ENCODE measurements around the gene CIAO2B.
"Not testable (repeated sequence)": the region's sequence is repeated elsewhere in the genome, so short reads cannot be mapped to it uniquely, and the experiment has no call there.

Gene CIAO2B

GRCh38 chr16:66955363-66956153 is 21.4 kb upstream of the CIAO2B start:
- DNase-seq, result not testable (repeated sequence)

GRCh38 chr16:66954097-66954659 is 20.0 kb upstream of the CIAO2B start:
- peak; percentile 84 for DNase-seq

- no peak for DNase-seq
Measured at GRCh38 chr16:66953462-66954096, 19.4 kb upstream of the CIAO2B start.

DNA sequence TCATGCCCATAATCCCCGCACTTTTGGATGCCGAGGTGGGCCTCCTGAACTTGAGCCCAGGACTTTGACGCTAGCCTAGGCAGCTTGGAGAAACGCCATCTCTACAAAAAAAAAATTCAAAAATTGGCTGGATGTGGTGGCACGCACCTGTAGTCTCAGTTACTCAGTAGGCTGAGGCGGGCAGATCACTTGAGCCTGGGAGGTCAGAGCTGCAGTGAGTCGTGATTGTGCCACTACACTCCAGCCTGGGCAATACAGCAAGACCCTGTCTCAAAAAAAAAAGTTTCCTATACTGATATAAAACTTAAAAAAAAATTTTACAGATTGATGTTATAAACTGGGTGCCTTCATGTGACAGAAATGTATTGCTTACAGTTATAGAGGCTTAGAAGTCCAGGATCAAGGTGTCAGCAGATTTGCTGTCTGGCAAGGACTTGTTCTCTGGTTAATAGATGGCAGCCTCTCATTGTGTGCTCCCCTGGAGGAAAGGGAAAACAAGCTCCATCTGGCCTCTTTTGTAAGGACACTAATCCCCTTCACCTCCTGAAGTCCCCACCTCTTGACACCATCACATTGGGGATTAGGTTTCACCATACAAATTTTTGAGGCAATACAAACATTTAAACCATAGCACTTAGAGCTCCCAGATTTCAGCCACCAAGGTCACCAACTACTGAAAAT is 18.4 kb upstream of the CIAO2B start:
- no peak for DNase-seq

DNA sequence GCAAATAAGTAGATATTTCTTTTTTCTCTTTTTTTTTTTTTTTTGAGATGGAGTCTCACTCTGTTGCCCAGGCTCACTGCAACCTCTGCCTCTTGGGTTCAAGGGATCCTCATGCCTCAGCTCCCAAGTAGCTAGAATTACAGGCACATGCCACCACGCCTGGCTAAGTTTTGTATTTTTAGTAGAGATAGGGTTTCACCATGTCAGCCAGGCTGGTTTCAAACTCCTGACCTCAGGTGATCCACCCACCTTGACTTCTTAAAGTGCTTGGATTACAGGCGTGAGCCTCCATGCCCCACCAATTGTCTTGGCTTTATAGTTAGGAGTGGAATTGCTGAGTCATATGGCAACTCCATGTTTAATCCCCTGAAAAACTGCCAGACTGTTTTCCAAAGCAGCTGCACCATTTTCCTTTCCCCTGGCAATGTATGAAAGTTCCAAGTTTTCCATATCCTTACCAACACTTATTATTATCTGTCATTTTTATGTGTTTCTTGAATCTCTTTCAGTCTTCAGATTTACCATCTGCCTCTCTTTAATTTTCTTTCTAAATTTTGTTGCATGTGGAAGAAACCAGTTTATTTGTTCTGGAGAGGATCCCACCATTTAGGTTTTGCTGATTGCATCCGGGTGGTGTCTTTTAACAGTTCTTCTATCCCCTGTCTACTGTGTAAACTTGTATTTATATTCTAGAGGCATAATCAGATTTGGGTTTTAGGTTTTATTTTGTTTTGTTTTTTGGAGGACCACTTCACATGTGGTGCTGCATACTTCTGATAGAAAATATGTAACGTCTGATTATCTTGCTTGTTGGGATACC is 17.0 kb upstream of the CIAO2B start:
- DNase-seq, result no peak

- peak; percentile 47 for DNase-seq
Measured at GRCh38 chr16:66950437-66950836, 16.2 kb upstream of the CIAO2B start.

DNA sequence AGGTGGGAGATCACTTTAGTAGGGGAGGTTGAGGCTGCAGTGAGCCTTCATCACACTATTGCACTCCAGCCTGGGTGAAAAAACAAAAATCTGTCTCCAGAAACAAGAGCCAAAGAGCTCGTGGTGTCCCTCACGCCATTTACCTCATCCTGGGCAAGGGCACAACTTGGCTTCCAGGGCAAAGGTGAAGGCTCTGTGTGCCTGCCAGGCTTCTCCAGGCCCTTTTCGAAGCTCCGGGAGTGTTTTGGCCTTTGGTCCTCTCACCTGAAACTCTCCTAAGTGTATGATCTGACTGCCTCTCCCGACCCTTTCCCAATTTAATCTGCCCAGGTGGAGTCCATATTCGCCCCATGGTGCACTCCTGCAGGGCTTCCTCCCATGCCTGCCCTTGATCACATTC is 15.3 kb upstream of the CIAO2B start:
- no peak for DNase-seq

GRCh38 chr16:66948837-66949225 is 14.6 kb upstream of the CIAO2B start:
- DNase-seq, result no peak

DNA sequence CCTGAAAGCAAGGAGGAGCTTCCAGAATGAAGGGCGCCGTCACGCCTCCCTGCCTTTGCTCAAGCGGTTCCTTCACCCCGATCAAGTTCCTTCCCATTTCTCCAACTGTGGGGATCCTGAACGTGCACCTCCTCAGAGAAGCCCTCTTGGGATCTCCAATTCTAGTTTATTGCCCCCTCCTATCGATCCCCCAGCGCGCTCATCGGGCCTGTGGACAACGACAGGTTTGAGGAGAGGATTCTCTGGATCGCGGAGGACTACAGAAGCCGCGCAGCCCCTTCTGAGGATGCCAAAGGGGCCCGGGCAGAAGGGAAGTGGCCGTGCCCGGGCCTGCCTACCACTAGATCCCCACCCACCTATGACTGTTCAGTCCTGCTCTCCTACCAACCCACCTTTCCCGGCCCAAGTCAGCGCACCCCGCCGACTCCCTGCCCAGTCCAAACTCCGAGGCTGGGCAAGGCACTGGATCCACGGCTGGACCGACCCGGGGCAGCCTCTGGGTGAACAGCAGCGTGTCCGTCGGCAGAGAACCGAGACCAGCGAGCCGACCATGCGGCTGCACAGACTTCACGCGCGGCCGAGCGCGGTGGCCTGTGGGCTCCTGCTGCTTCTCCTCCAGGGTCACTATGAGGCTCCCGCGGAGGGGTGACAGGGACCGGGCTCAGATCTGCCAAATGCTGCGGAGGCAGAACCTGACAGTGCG is 14.1 kb upstream of the CIAO2B start:
- DNase-seq, result no peak

- DNase-seq, result peak; percentile 90
Measured at GRCh38 chr16:66947302-66948065, 13.3 kb upstream of the CIAO2B start.

- no peak for DNase-seq
Measured at GRCh38 chr16:66946974-66947301, 12.7 kb upstream of the CIAO2B start.

DNA sequence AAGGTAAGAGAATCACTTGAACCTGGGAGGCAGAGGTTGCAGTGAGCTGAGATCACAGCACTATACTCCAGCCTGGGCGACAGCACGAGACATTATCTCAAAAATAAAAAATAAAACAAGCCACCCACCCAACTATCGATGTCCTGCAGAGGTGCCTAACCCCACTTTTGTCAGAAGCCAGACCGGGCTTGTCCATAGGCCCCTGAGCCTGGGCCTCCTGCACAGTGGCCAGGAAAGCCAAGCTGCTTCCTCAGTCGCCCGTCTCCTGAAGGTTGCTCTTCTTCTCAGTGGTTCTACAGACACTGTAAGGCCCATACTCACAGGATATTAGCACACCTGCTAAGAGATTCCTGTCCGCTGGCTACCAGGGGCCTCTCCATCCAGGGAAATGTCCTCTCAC is 12.3 kb upstream of the CIAO2B start:
- DNase-seq, result no peak

GRCh38 chr16:66945939-66946338 is 11.7 kb upstream of the CIAO2B start:
- no peak for DNase-seq

- DNase-seq, result not testable (repeated sequence)
Measured at GRCh38 chr16:66944971-66945370, 10.8 kb upstream of the CIAO2B start.

GRCh38 chr16:66944054-66944441 is 9.8 kb upstream of the CIAO2B start:
- no peak for DNase-seq

- DNase-seq, result no peak
Measured at GRCh38 chr16:66943426-66944053, 9.3 kb upstream of the CIAO2B start.

DNA sequence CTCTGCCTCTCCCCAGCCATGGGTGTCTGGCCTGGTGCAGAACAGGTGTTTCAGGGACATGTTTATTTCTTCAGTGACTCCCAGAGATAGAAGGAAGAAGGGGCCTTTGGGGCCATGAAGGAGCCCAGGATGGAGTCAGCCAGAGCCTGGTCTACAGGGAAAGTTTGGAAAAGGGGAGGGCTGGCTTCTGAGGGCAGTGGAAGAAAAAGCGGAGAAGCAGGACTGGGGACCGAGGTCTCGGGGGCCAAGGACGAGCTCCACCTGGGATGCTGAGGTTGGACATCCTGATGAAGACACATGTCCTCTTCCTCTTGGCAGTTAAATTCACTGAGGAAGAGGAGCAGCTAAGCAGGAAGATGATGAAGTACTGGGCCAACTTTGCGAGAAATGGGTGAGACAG is 8.8 kb upstream of the CIAO2B start:
- no peak for DNase-seq

- no peak for DNase-seq
Measured at GRCh38 chr16:66940236-66940635, 6.0 kb upstream of the CIAO2B start.

DNA sequence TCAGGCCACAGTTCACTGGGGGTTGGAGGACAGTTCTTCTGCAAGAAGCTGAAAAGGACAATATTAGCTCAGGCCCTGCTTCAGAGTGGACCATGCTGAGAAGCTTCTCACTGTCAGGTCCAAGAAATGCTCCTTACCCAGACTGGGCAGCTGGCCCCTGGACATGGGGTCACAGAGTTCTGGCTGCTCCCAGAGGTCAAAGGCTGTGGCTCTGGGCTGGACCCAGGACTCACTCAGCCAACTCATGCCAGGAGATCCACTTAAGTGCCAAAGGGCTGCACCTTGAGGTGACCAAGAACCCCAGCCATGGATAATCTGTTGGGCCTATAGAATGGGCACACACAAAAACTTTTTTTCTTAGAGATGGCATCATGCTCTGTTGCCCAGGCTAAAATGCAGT is 5.2 kb upstream of the CIAO2B start:
- no peak for DNase-seq

GRCh38 chr16:66937725-66938337 is 3.6 kb upstream of the CIAO2B start:
- no peak for DNase-seq

Data from activated CD4-positive, alpha-beta T cell treated with anti-CD3 and anti-CD28 coated beads, Interleukin-2, amount 50 U/mL, for 16 hours (primary cell).